Mesendoderm (in vitro differentiated cells): Measurements from ENCODE around the gene ALOX5.
A peak's percentile ranks its signal among the peaks of the same experiment; 100 is the strongest.

Source experiments
- DNase-seq: peaks from one replicate; pipeline ENCODE4 v3.0.0; 2013
- H2AK5ac ChIP-seq: 2 replicates; pipeline ENCODE4 v1.6.1; 2013; ENCODE audit warnings: low read length, inconsistent platforms
- H2BK120ac ChIP-seq: 2 replicates; pipeline ENCODE4 v1.6.1; 2013; ENCODE audit warnings: low read depth, mild to moderate bottlenecking, low read length, moderate library complexity, mixed read lengths
- H2BK15ac ChIP-seq: replicated peaks from 2 replicates; pipeline ENCODE4 v1.6.1; 2013; ENCODE audit warnings: low read depth, mild to moderate bottlenecking, moderate library complexity
- H2BK5ac ChIP-seq: 2 replicates; pipeline ENCODE4 v1.6.1; 2013; ENCODE audit warnings: low read length, inconsistent platforms
- H3K18ac ChIP-seq: 2 replicates; pipeline ENCODE4 v1.6.1; 2013; ENCODE audit warnings: mild to moderate bottlenecking, low read length, mixed read lengths
- H3K23ac ChIP-seq: one replicate; pipeline ENCODE4 v1.6.1; 2013; ENCODE audit warnings: low read length
- H3K27ac ChIP-seq: 2 replicates; pipeline ENCODE4 v1.5.1; 2013; ENCODE audit warnings: low read depth, mild to moderate bottlenecking, inconsistent platforms, low read length, moderate library complexity
- H3K27me3 ChIP-seq: 2 replicates; pipeline ENCODE4 v1.6.1; 2013; ENCODE audit warnings: low read length, control low read depth, mild to moderate bottlenecking, inconsistent platforms; ENCODE audit not compliant: insufficient read depth, poor library complexity
- H3K36me3 ChIP-seq: 2 replicates; pipeline ENCODE4 v1.6.1; 2013; ENCODE audit warnings: low read length, inconsistent platforms; ENCODE audit not compliant: control insufficient read depth, insufficient read depth
- H3K4ac ChIP-seq: one replicate; pipeline ENCODE4 v1.6.1; 2013; ENCODE audit warnings: low read depth, mild to moderate bottlenecking, low read length, moderate library complexity
- H3K4me1 ChIP-seq: 2 replicates; pipeline ENCODE4 v1.6.1; 2013; ENCODE audit warnings: low read depth, low read length, inconsistent platforms; ENCODE audit not compliant: control insufficient read depth
- H3K4me2 ChIP-seq: 2 replicates; pipeline ENCODE4 v1.6.1; 2013; ENCODE audit warnings: low read length
- H3K4me3 ChIP-seq: 2 replicates; pipeline ENCODE4 v1.5.1; 2013; ENCODE audit warnings: mild to moderate bottlenecking, low read length
- H3K56ac ChIP-seq: one replicate; pipeline ENCODE4 v1.6.1; 2013; ENCODE audit warnings: low read length
- H3K79me1 ChIP-seq: 2 replicates; pipeline ENCODE4 v1.6.1; 2013; ENCODE audit warnings: low read length, inconsistent platforms
- H3K79me2 ChIP-seq: 2 replicates; pipeline ENCODE4 v1.6.1; 2013; ENCODE audit warnings: mild to moderate bottlenecking, low read length; ENCODE audit not compliant: control insufficient read depth, insufficient read depth
- H3K9ac ChIP-seq: 2 replicates; pipeline ENCODE4 v1.6.1; 2013; ENCODE audit warnings: low read length, inconsistent platforms
- H4K5ac ChIP-seq: one replicate; pipeline ENCODE4 v1.6.1; 2013; ENCODE audit warnings: low read length
- H4K8ac ChIP-seq: one replicate; pipeline ENCODE4 v1.6.1; 2013; ENCODE audit warnings: low read depth, mild to moderate bottlenecking, control low read depth, low read length, moderate library complexity
- WGBS: extraction: QIAGEN DNeasy Blood & Tissue Kit; methylation state at CpG from one replicate; pipeline ENCODE4 v1.1.7; 2013; ENCODE audit warnings: low lambda C conversion rate, missing lambda C conversion rate; ENCODE audit not compliant: insufficient coverage; ENCODE audit errors: extremely low coverage; 5-methylcytosine and 5-hydroxymethylcytosine counted together

Gene ALOX5

GRCh38 chr10:45375716-45376231 is 1.8 kb downstream of the ALOX5 start:
- no peak overlapping the region for H3K4me2 ChIP-seq
- H3K27ac ChIP-seq = no peak overlapping the region
- no peak overlapping the region for H3K56ac ChIP-seq
- no peak for DNase-seq
- H3K4ac ChIP-seq = no peak overlapping the region
- H2BK120ac ChIP-seq = no peak overlapping the region
- no peak overlapping the region for H4K5ac ChIP-seq
- no peak overlapping the region for H3K9ac ChIP-seq
- H3K4me3 ChIP-seq = no peak overlapping the region
- no peak overlapping the region for H2AK5ac ChIP-seq
- no peak overlapping the region for H2BK15ac ChIP-seq
- H2BK5ac ChIP-seq = no peak overlapping the region
- H3K18ac ChIP-seq = no peak overlapping the region
- no peaks in the 10 kb centered on the region for H3K79me2 ChIP-seq
- H4K8ac ChIP-seq = no peak overlapping the region
- H3K36me3 ChIP-seq = no peaks in the 10 kb centered on the region
- no peaks in the 10 kb centered on the region for H3K79me1 ChIP-seq
- WGBS = no CpG with 5 or more reads among the region's 12 CpGs
- peaks cover 3% of the 10 kb centered on the region for H3K27me3 ChIP-seq
- H3K23ac ChIP-seq = no peak overlapping the region
- peaks cover 4% of the 10 kb centered on the region for H3K4me1 ChIP-seq

- H3K4me1 ChIP-seq = peaks cover 4% of the 10 kb centered on the region
- H3K4ac ChIP-seq = no peak overlapping the region
- no peak overlapping the region for H3K23ac ChIP-seq
- no peak overlapping the region for H3K4me2 ChIP-seq
- no CpG with 5 or more reads among the region's 2 CpGs for WGBS
- H2BK120ac ChIP-seq = no peak overlapping the region
- no peak overlapping the region for H2BK5ac ChIP-seq
- H3K4me3 ChIP-seq = no peak overlapping the region
- no peak overlapping the region for H3K27ac ChIP-seq
- H4K8ac ChIP-seq = no peak overlapping the region
- no peaks in the 10 kb centered on the region for H3K79me1 ChIP-seq
- H2AK5ac ChIP-seq = no peak overlapping the region
- no peak overlapping the region for H3K56ac ChIP-seq
- no peak overlapping the region for H4K5ac ChIP-seq
- H3K79me2 ChIP-seq = no peaks in the 10 kb centered on the region
- peaks cover 3% of the 10 kb centered on the region for H3K27me3 ChIP-seq
- H3K18ac ChIP-seq = no peak overlapping the region
- no peak overlapping the region for H2BK15ac ChIP-seq
- no peaks in the 10 kb centered on the region for H3K36me3 ChIP-seq
- H3K9ac ChIP-seq = no peak overlapping the region
- DNase-seq = peak; percentile 51
Observed at GRCh38 chr10:45376371-45376801, 2.4 kb downstream of the ALOX5 start.

- H3K79me1 ChIP-seq = no peaks in the 10 kb centered on the region
- peaks cover 4% of the 10 kb centered on the region for H3K4me1 ChIP-seq
- no peak for DNase-seq
- no peaks in the 10 kb centered on the region for H3K79me2 ChIP-seq
- H3K27me3 ChIP-seq = peaks cover 3% of the 10 kb centered on the region
- no CpG with 5 or more reads among the region's 4 CpGs for WGBS
- no peak overlapping the region for H2BK120ac ChIP-seq
- H3K4me2 ChIP-seq = no peak overlapping the region
- H4K8ac ChIP-seq = no peak overlapping the region
- no peak overlapping the region for H2BK5ac ChIP-seq
- no peak overlapping the region for H2BK15ac ChIP-seq
- H3K56ac ChIP-seq = no peak overlapping the region
- no peak overlapping the region for H3K18ac ChIP-seq
- no peak overlapping the region for H3K4ac ChIP-seq
- no peak overlapping the region for H3K9ac ChIP-seq
- H4K5ac ChIP-seq = no peak overlapping the region
- no peaks in the 10 kb centered on the region for H3K36me3 ChIP-seq
- H3K4me3 ChIP-seq = no peak overlapping the region
- no peak overlapping the region for H3K27ac ChIP-seq
- no peak overlapping the region for H2AK5ac ChIP-seq
- H3K23ac ChIP-seq = no peak overlapping the region
Observed at GRCh38 chr10:45377321-45377720, 3.3 kb downstream of the ALOX5 start.

GRCh38 chr10:45377858-45378257 is 3.8 kb downstream of the ALOX5 start:
- Histone ChIP-seq H3K4ac (no peak overlapping the region), H3K4me3 (no peak overlapping the region), H4K8ac (no peak overlapping the region), H3K4me2 (no peak overlapping the region), H3K79me1 (no peaks in the 10 kb centered on the region), H4K5ac (no peak overlapping the region), H2BK5ac (no peak overlapping the region), H3K56ac (no peak overlapping the region), H3K36me3 (no peaks in the 10 kb centered on the region), H3K27ac (no peak overlapping the region), H3K79me2 (no peaks in the 10 kb centered on the region), H2BK120ac (no peak overlapping the region), H3K9ac (no peak overlapping the region), H3K4me1 (peaks cover 4% of the 10 kb centered on the region), H3K27me3 (no peaks in the 10 kb centered on the region), H2BK15ac (no peak overlapping the region), H2AK5ac (no peak overlapping the region), H3K23ac (no peak overlapping the region), H3K18ac (no peak overlapping the region)
- no peak for DNase-seq
- WGBS = no CpG with 5 or more reads among the region's 5 CpGs

- Histone ChIP-seq H2AK5ac (no peak overlapping the region), H4K8ac (no peak overlapping the region), H3K79me1 (no peaks in the 10 kb centered on the region), H2BK5ac (no peak overlapping the region), H3K27ac (no peak overlapping the region), H3K27me3 (no peaks in the 10 kb centered on the region), H3K4me1 (peaks cover 4% of the 10 kb centered on the region), H3K4me3 (no peak overlapping the region), H2BK15ac (no peak overlapping the region), H3K4me2 (no peak overlapping the region), H4K5ac (no peak overlapping the region), H2BK120ac (no peak overlapping the region), H3K56ac (no peak overlapping the region), H3K23ac (peak overlapping the region; percentile 45), H3K18ac (no peak overlapping the region), H3K9ac (no peak overlapping the region), H3K4ac (no peak overlapping the region), H3K36me3 (no peaks in the 10 kb centered on the region), H3K79me2 (no peaks in the 10 kb centered on the region)
- no CpG with 5 or more reads among the region's 12 CpGs for WGBS
- no peak for DNase-seq
Observed at GRCh38 chr10:45378914-45379726, 5.1 kb downstream of the ALOX5 start.
